ENCODE results near the gene TAC4.

The TAC4 gene, protein sequence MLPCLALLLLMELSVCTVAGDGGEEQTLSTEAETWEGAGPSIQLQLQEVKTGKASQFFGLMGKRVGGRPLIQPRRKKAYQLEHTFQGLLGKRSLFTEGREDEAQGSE

GRCh38 chr17:49848019-49848473 lies at the start of gene TAC4:
TSS of gene TAC4 (minus strand) at chr17:49848069. CDS start at chr17:49848017, 52 bp downstream.
- TF ChIP-seq EZH2phosphoT487 (IDR thresholded peaks at IDR 0.05; ENCODE audit: borderline replicate concordance, low read length), result no peak
- TF ChIP-seq, protein P1, sequence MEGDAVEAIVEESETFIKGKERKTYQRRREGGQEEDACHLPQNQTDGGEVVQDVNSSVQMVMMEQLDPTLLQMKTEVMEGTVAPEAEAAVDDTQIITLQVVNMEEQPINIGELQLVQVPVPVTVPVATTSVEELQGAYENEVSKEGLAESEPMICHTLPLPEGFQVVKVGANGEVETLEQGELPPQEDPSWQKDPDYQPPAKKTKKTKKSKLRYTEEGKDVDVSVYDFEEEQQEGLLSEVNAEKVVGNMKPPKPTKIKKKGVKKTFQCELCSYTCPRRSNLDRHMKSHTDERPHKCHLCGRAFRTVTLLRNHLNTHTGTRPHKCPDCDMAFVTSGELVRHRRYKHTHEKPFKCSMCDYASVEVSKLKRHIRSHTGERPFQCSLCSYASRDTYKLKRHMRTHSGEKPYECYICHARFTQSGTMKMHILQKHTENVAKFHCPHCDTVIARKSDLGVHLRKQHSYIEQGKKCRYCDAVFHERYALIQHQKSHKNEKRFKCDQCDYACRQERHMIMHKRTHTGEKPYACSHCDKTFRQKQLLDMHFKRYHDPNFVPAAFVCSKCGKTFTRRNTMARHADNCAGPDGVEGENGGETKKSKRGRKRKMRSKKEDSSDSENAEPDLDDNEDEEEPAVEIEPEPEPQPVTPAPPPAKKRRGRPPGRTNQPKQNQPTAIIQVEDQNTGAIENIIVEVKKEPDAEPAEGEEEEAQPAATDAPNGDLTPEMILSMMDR (IDR thresholded peaks at IDR 0.05; ENCODE audit: low read depth, low read length, poor library complexity, severe bottlenecking), result no peak
- H3K4me2 ChIP-seq (ENCODE audit: low read length), result no peak within 1 kb of the TSS
- H3F3A ChIP-seq (ENCODE audit: control insufficient read depth, insufficient read depth), result no peaks in the 10 kb centered on the region
- H3K9me3 ChIP-seq (ENCODE audit: control insufficient read depth, insufficient read depth, low read length), result no peaks in the 10 kb centered on the region
- H3K27me3 ChIP-seq (ENCODE audit: control insufficient read depth, low read length), result peaks cover 43% of the 10 kb centered on the region
- H3K27ac ChIP-seq (ENCODE audit: low read depth, low read length), result no peak within 1 kb of the TSS
- no peaks in the 10 kb centered on the region for H3K36me3 ChIP-seq (ENCODE audit: control insufficient read depth, low read length)
- no peaks in the 10 kb centered on the region for H4K20me1 ChIP-seq (ENCODE audit: control insufficient read depth, insufficient read depth, low read depth, low read length)
- H3K4me1 ChIP-seq (ENCODE audit: control insufficient read depth, low read length), result peaks cover 6% of the 10 kb centered on the region
- no peaks in the 10 kb centered on the region for H3K9me2 ChIP-seq (replicated peaks; ENCODE audit: control insufficient read depth, low read length)
- no peaks in the 10 kb centered on the region for H3K79me2 ChIP-seq (ENCODE audit: control insufficient read depth, low read length)
- H3K4me3 ChIP-seq (ENCODE audit: low read length), result no peak within 1 kb of the TSS

DNA sequence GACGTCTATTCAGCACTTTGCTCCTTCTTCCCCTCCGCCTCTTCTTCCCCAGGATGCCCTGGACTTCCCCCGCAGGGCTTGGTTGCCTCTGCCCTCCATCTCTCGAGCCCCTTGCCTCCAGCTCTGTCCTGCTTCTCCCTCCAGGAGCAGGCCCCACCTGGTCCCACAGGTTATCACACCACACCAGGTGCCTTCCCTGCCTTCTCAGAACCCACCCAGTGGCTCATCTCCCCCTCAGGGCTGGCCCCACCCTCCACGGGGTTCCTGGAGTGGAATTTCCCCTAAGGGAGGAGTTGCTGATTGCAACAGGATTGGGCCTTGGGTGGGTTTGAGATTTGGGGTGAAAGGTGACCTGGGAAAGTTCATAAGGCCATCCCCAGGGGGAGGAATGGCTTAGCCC lies 49.0 kb upstream of the TAC4 start:
- H3K4me3 ChIP-seq (ENCODE audit: low read length), result no peak overlapping the region

GRCh38 chr17:49896222-49896621 lies 48.4 kb upstream of the TAC4 start:
- Histone ChIP-seq H3F3A (ENCODE audit: control insufficient read depth, insufficient read depth) (no peaks in the 10 kb centered on the region), H3K9me2 (replicated peaks; ENCODE audit: control insufficient read depth, low read length) (no peaks in the 10 kb centered on the region), H3K27ac (ENCODE audit: low read depth, low read length) (no peak overlapping the region), H3K9me3 (ENCODE audit: control insufficient read depth, insufficient read depth, low read length) (no peaks in the 10 kb centered on the region), H3K79me2 (ENCODE audit: control insufficient read depth, low read length) (no peaks in the 10 kb centered on the region), H3K4me3 (ENCODE audit: low read length) (no peak overlapping the region), H3K4me1 (ENCODE audit: control insufficient read depth, low read length) (no peaks in the 10 kb centered on the region), H3K36me3 (ENCODE audit: control insufficient read depth, low read length) (no peaks in the 10 kb centered on the region), H3K27me3 (ENCODE audit: control insufficient read depth, low read length) (peaks cover 26% of the 10 kb centered on the region), H3K4me2 (ENCODE audit: low read length) (no peak overlapping the region), H4K20me1 (ENCODE audit: control insufficient read depth, insufficient read depth, low read depth, low read length) (no peaks in the 10 kb centered on the region)
- TF ChIP-seq, protein P1 (IDR thresholded peaks at IDR 0.05; ENCODE audit: low read depth, low read length, poor library complexity, severe bottlenecking), result no peak
- TF ChIP-seq EZH2phosphoT487 (IDR thresholded peaks at IDR 0.05; ENCODE audit: borderline replicate concordance, low read length), result no peak

More for the DNA sequence above, 49.0 kb upstream of the TAC4 start:
- Histone ChIP-seq H4K20me1 (ENCODE audit: control insufficient read depth, insufficient read depth, low read depth, low read length) (no peaks in the 10 kb centered on the region), H3K9me2 (replicated peaks; ENCODE audit: control insufficient read depth, low read length) (no peaks in the 10 kb centered on the region), H3K27ac (ENCODE audit: low read depth, low read length) (no peak overlapping the region), H3K4me2 (ENCODE audit: low read length) (no peak overlapping the region), H3K27me3 (ENCODE audit: control insufficient read depth, low read length) (peaks cover 27% of the 10 kb centered on the region), H3K4me1 (ENCODE audit: control insufficient read depth, low read length) (no peaks in the 10 kb centered on the region), H3K9me3 (ENCODE audit: control insufficient read depth, insufficient read depth, low read length) (no peaks in the 10 kb centered on the region), H3F3A (ENCODE audit: control insufficient read depth, insufficient read depth) (no peaks in the 10 kb centered on the region), H3K36me3 (ENCODE audit: control insufficient read depth, low read length) (no peaks in the 10 kb centered on the region), H3K79me2 (ENCODE audit: control insufficient read depth, low read length) (no peaks in the 10 kb centered on the region)
- TF ChIP-seq, protein P1 (IDR thresholded peaks at IDR 0.05; ENCODE audit: low read depth, low read length, poor library complexity, severe bottlenecking), result no peak
- no peak for TF ChIP-seq EZH2phosphoT487 (IDR thresholded peaks at IDR 0.05; ENCODE audit: borderline replicate concordance, low read length)
